ENCODE measurements around the gene TSPAN13. TPM values are rescaled to one million over a fixed set of nuclear protein-coding genes. Genes with fewer than 3 reads are reported as not detected.
A peak's percentile ranks its signal among the peaks of the same experiment; 100 is the strongest.

TSPAN13 gene
- total and polyA plus RNA-seq, 10 donors = 30.1 to 53.0 (median 46.9) TPM

DNA sequence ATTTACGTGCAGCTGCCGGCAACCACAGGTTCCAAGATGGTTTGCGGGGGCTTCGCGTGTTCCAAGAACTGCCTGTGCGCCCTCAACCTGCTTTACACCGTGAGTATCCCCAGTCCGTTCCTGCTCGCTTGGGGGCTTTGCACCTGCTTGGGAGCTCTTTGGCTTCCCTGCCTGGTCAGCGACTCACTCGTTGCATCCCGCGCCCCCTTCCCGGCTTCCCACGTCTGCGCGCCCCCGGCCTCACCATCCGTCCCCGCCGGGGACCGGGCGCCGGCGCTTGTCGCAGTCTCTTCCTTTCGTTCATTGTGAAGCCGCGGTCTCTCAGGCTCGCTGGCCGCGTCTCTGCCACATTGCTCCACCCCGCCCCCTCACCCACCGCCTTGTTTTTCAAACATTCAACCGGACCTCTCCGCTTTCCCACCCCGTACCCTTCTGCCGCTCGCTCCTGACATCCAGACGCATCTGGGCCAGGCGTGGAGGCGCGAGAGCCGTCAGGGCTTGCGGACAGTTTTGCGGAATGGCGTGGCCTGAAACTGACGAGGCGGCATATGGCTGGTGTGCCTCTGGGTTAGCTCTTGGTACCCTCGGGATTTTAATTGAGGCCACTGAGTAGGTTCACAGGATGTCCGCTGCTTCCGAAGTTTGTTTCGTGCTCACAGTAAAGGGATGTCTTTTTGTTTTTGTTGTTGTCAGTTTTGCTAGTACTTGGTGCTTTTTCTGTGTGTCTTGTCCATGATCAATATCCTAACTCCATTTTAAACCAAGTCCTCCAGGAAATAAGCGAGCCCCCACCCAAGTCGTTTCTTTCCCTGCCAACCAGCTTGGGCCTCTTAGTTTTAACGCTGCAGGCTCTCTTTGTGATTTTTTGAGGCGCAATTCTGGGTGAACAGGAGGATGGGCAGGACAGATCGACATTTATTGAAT, 639 bp downstream of the TSPAN13 start:
- TF ChIP-seq POLR2AphosphoS5 (IDR thresholded peaks at IDR 0.05) (peak in 2 of 3 donors; percentile 44 to 55), POLR2A (IDR thresholded peaks at IDR 0.05) (no peak)
- TF ChIP-seq, protein P1, sequence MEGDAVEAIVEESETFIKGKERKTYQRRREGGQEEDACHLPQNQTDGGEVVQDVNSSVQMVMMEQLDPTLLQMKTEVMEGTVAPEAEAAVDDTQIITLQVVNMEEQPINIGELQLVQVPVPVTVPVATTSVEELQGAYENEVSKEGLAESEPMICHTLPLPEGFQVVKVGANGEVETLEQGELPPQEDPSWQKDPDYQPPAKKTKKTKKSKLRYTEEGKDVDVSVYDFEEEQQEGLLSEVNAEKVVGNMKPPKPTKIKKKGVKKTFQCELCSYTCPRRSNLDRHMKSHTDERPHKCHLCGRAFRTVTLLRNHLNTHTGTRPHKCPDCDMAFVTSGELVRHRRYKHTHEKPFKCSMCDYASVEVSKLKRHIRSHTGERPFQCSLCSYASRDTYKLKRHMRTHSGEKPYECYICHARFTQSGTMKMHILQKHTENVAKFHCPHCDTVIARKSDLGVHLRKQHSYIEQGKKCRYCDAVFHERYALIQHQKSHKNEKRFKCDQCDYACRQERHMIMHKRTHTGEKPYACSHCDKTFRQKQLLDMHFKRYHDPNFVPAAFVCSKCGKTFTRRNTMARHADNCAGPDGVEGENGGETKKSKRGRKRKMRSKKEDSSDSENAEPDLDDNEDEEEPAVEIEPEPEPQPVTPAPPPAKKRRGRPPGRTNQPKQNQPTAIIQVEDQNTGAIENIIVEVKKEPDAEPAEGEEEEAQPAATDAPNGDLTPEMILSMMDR (IDR thresholded peaks at IDR 0.05 in 8 of 11, conservative IDR thresholded peaks at IDR 0.05 in 3 of 11) = no peak
- H3K4me3 ChIP-seq = peak overlapping the region; percentile 56 to 91 (median 72)
- peaks cover 5 to 58% (median 27%) of the 10 kb centered on the region in 6 donors for H3K4me1 ChIP-seq
- H3K27me3 ChIP-seq (replicated peaks in 1 of 7) = peaks cover 0 to 22% (median 7%) of the 10 kb centered on the region in 7 donors
- H3K27ac ChIP-seq = peak overlapping the region; percentile 26 to 83 (median 70)
- DNase-seq = peak; percentile 85
- WGBS, 5 donors = 3 to 5% (median 4%) methylated on average over 51 to 58 of the region's 58 CpGs
- no peaks in the 10 kb centered on the region for H3K9me3 ChIP-seq
- intact Hi-C loops (cut with DNase I; ENCODE audit: low total_unique reads) = no loop called here
- H3K36me3 ChIP-seq = no peaks in the 10 kb centered on the region

DNA sequence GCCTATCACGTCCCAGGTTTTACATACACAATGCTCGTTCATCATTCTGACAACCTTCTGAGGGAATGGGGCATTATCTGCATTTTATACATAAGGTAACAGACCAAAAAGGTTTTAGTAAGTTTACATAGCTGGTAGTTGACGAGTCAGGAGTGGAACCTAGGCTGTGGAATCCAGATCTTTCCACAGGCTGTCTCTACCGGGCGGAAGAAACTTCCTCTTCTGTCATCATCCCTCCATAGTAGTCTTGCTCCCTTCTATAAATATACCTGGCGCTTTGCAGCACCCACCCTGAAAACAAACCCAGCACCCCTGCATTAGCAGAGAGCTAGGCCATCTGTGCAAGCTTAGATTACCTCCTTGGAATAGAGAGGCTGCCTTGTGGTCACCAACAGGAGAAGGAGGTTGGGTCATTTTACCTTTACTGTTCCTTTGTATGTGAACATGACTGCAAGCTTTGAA, 1.3 kb downstream of the TSPAN13 start:
- intact Hi-C loops (cut with DNase I; ENCODE audit: low total_unique reads) = no loop called here
- Histone ChIP-seq H3K4me3 (peak overlapping the region; percentile 56 to 91 (median 72)), H3K27ac (peak overlapping the region in 7 of 8 donors; percentile 26 to 83 (median 70)), H3K27me3 (replicated peaks in 1 of 7) (peaks cover 0 to 22% (median 7%) of the 10 kb centered on the region in 7 donors), H3K36me3 (no peaks in the 10 kb centered on the region), H3K4me1 (peaks cover 5 to 64% (median 30%) of the 10 kb centered on the region in 6 donors), H3K9me3 (no peaks in the 10 kb centered on the region)
- DNase-seq = no peak
- 37 to 51% (median 39%) methylated on average over 6 of the region's 6 CpGs for WGBS, 5 donors
- TF ChIP-seq, protein P1 (IDR thresholded peaks at IDR 0.05 in 8 of 11, conservative IDR thresholded peaks at IDR 0.05 in 3 of 11) = no peak
- TF ChIP-seq POLR2AphosphoS5 (IDR thresholded peaks at IDR 0.05) = no peak
- TF ChIP-seq POLR2A (IDR thresholded peaks at IDR 0.05) = no peak

DNA sequence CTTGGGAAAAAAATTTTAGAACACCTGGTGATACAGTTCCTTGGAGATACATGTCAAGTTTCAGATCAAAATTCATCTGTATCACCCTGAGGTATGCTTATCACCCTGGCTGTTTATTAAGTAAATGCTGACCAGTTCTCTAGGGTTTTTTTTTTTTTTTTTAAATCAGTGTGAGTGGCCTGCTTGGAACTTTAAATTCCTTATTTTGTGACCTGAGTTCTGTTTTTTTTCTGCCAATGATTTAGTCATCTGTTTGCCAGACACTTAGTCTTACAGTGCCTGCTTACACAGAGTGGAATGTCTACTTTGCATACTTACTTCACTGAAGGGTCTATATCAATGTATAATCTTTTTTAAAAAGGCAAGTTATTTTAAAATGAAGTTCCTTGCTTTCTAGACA, 1.8 kb downstream of the TSPAN13 start:
- Histone ChIP-seq H3K4me3 (peak overlapping the region in 6 of 8 donors; percentile 61 to 91 (median 75)), H3K27me3 (replicated peaks in 1 of 7) (peaks cover 0 to 22% (median 7%) of the 10 kb centered on the region in 7 donors), H3K27ac (peak overlapping the region in 4 of 8 donors; percentile 69 to 83 (median 74)), H3K9me3 (no peaks in the 10 kb centered on the region), H3K36me3 (no peaks in the 10 kb centered on the region), H3K4me1 (peaks cover 5 to 68% (median 32%) of the 10 kb centered on the region in 6 donors)
- TF ChIP-seq POLR2A (IDR thresholded peaks at IDR 0.05) (no peak), POLR2AphosphoS5 (IDR thresholded peaks at IDR 0.05) (no peak)
- TF ChIP-seq, protein P1 (IDR thresholded peaks at IDR 0.05 in 8 of 11, conservative IDR thresholded peaks at IDR 0.05 in 3 of 11) = no peak
- intact Hi-C loops (cut with DNase I; ENCODE audit: low total_unique reads) = no loop called here
- DNase-seq = no peak

DNA sequence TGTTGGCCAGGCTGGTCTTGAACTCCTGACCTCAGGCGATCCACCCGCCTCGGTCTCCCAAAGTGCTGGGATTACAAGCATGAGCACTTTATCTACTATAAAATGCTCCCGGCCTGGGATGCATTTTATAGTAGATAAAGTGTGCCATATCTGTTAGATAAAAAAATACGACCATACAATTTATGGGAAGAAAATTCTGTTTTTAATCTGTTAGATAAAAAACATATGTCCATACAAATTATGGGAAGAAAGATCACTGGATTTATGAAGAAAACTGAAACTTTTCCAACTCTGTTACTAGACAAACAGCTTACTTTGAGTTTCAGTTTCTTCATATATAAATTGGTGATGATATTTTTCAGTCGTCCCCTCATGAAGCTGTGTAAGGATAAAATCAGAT, 4.5 kb downstream of the TSPAN13 start:
- no peak for TF ChIP-seq POLR2AphosphoS5 (IDR thresholded peaks at IDR 0.05)
- TF ChIP-seq, protein P1 (IDR thresholded peaks at IDR 0.05 in 8 of 11, conservative IDR thresholded peaks at IDR 0.05 in 3 of 11) = no peak
- TF ChIP-seq POLR2A (IDR thresholded peaks at IDR 0.05) = no peak
- peak overlapping the region in 2 of 8 donors; percentile 65 to 72 for H3K27ac ChIP-seq
- H3K9me3 ChIP-seq = no peaks in the 10 kb centered on the region
- H3K36me3 ChIP-seq = no peaks in the 10 kb centered on the region
- peaks cover 0 to 21% (median 7%) of the 10 kb centered on the region in 7 donors for H3K27me3 ChIP-seq (replicated peaks in 1 of 7)
- H3K4me1 ChIP-seq = peaks cover 4 to 77% (median 31%) of the 10 kb centered on the region in 6 donors
- WGBS, 5 donors = 90 to 95% (median 92%) methylated on average over 6 of the region's 6 CpGs
- no peak for DNase-seq
- H3K4me3 ChIP-seq = no peak overlapping the region
- intact Hi-C loops (cut with DNase I; ENCODE audit: low total_unique reads) = no loop called here
